Measurements from ENCODE around the gene CAV1. TPM values are rescaled to one million over a fixed set of nuclear protein-coding genes. Genes with fewer than 3 reads are reported as not detected.

CAV1 gene
- total RNA-seq, 1 donor from 2014 or later = 387 TPM

DNA sequence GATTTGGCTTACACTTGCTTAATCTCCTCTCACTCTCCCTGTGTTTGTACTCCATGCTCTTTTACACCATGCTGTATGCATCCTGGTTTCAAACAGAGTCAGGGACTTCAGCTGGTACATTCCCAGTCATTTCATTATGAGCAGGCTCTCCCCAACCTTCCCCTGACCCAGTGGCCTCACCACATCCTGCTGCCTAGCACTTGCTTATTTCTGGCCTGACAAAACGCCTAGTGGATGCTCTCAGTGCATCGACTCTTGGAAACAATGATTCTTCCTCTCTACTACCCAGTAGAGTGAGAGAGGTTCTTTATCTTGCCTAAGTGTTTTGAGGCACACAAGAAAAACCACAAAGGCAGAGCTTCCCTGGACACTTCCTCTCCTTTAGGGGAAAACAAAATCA, 63.4 kb downstream of the CAV1 start:
- intact Hi-C loops (cut with DNase I) = loop anchor here (2.0 to 5.0 kb wide), 4 partner anchors 61 to 407 kb away; no protein-coding TSS in a partner anchor
- no peak for ATAC-seq
- DNase-seq (ENCODE audit: missing footprints) = no peak

DNA sequence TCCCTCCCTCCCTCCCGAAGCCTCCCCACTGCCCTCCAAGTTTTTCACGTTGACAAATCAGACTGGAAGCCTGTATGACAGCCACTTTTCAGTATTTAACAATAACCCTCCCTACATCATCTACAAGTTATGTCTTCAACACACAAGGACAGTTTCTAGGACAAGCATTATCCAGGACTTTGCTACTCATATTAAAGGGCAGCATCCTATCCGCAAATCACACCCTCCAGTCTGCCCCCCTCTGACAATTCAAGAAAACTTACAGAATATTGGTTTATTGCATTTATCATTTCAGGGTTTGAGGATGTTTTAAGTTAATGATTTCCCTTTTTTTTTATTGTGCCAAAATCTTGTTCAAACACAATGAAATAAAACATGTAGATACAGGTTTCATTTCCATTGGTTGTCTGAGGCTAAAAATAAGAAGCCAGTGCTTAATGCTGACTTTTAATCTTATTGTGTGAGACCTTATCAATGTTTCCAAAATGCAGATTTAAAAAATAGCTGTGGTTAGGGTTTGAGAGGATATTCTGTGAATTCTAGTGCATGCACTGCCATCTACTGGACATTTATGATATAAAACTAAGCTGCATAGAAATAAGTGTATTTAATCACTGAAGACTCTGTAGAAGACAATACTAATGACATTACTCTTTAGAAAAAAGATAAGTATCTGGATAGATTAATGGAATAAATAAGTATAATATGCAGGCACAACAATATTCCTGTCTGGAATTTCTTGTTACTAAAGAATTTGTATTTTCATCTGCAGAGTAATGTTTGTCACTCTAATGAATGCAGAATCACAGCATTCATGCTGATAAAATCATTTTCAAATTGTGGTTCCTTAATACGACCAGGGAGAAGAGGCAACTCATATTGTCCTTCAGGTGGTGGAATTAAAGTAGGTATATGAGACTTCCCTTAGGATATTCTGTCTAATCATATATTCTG, 64.1 kb downstream of the CAV1 start:
- DNase-seq (ENCODE audit: missing footprints) = no peak
- intact Hi-C loops (cut with DNase I) = loop anchor here (1.0 to 5.0 kb wide), 5 partner anchors 62 to 408 kb away; no protein-coding TSS in a partner anchor

DNA sequence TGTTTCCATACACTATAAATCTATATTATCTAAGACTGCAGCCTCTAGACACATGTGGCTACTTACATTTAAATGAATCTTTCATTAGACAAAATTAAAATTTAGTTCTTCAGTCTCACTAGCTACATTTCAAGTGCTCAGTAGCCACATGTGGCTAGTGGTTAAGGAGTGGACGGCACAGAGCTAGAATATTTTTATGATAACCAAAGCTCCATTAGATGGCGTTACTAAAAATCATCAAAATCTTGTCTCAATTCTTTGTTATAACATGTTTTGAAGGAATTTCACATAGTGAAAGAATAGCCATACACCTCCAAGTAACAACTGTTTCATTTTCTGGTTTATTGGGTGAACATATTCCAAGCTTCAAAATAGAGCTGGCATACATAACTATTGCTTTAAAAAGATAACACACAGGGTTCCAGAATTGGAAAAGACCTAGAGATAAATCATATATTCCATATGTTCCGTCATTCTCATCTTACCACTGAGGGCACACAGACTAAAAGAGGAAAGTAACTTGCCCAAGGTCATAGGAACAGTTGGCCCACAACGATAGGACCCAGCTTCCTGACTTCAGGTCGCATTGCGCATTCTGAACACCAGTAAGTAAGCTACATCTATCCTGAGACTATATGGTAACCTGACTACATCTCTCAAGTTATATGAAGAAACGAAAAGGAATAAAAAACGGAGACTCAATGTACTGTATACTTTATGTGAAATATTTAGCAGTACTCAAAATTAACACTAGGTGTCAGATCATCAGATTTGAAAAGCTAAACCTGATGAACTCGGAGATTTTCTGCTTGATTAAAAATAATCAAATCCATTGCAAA, 66.6 kb downstream of the CAV1 start:
- DNase-seq (ENCODE audit: missing footprints) (no peak), ATAC-seq (no peak)
- intact Hi-C loops (cut with DNase I) = loop anchor here (1.0 to 10.0 kb wide), 3 partner anchors 79 to 533 kb away; no protein-coding TSS in a partner anchor

More for the DNA sequence above, 64.1 kb downstream of the CAV1 start:
- ATAC-seq = no peak

DNA sequence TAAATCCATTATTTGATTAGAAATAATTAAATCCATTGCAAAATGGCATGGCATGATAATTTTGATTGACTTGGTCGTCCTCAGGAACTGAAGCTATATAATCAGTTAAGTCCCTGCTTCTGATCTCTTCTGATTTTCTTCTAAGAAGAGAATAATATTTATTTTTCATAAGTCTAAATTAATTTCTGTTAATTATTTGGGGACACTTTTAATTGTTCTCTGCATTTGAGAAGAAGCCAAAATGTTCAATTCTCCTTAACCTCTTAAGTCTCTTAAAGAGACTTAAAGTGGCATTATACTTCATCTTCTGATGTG, 67.2 kb downstream of the CAV1 start:
- ATAC-seq (no peak), DNase-seq (ENCODE audit: missing footprints) (no peak)
- intact Hi-C loops (cut with DNase I) = loop anchor here (1.0 to 10.0 kb wide), 3 partner anchors 79 to 533 kb away; no protein-coding TSS in a partner anchor

DNA sequence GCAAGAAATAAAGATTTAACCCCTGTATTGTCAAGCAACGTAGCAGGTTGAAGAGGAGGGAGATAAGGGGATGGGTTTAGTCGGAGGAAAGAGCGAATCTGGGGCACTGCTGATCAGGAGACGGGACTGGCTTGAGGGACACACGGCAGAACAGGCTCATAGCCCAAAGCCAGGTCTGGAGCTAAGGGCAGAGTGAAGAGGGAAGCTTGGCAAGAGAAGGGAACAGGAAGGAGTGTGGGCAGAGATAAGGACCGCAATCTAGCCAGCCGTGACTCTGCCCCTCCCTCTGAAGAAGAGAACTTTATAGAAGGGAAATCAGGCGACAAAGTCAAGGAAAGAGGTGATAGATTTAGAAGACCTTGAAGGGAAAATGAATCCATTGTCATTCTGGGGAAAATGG, 67.6 kb downstream of the CAV1 start:
- intact Hi-C loops (cut with DNase I) = loop anchor here (1.0 to 10.0 kb wide), 3 partner anchors 78 to 532 kb away; no protein-coding TSS in a partner anchor
- DNase-seq (ENCODE audit: missing footprints) (no peak), ATAC-seq (peak; percentile 82)

DNA sequence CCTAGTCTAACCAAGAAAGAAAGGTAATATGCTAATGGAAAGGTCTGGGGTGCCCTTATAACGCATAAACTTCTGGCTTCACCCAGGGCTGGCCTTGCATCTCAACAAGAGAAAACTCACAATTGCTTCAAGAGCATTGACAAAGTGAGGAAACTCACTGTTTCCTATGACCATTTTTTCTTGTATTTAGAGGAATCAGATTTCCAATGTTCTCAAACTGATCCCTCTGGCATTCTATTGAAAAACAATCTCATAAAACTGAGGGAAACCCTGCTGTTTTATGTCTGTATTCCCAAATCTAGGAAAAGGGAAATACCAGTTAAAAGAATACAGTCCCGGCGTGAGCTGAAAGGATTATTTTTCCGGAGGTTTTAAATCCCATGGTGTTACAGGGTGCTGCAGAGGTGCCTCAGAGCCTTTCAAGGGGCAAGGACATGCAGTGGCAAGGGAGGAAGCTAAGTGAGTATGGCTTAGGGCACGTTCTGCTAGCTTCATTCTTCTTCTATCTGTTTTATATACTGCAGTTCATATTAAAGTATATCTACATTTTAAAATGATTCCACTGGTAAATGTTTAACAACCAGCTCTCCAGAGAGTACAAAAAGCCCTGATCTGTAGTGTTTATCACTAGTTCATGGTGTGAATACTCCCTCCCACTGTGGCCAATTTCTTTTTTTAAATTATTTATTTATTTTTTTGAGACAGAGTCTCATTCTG, 68.7 kb downstream of the CAV1 start:
- ATAC-seq = no peak
- DNase-seq (ENCODE audit: missing footprints) = no peak
- intact Hi-C loops (cut with DNase I) = loop anchor here (2.0 to 10.0 kb wide), 2 partner anchors 77 to 531 kb away; no protein-coding TSS in a partner anchor

DNA sequence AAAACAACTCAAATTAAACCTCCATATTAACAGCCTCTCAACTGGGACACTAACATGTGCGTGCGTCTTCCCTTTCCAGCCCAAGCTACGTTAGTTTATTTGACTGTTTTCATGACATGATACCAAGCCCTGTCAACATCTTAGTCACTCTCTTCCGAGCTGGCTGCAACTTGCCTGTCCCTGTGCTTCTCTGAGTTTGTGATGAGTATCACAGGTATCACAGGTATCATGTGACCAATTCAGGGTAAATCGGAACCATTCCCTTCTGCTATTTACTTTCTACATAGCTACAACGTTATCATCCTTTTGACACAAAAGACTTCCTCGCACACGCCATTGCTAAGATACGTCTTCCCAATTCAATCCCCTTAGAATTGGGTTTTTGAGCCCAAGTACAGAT, 70.2 kb downstream of the CAV1 start:
- ATAC-seq (no peak), DNase-seq (ENCODE audit: missing footprints) (no peak)
- intact Hi-C loops (cut with DNase I) = loop anchor here (10.0 kb wide), 1 partner anchor 530 kb away; no protein-coding TSS in a partner anchor

DNA sequence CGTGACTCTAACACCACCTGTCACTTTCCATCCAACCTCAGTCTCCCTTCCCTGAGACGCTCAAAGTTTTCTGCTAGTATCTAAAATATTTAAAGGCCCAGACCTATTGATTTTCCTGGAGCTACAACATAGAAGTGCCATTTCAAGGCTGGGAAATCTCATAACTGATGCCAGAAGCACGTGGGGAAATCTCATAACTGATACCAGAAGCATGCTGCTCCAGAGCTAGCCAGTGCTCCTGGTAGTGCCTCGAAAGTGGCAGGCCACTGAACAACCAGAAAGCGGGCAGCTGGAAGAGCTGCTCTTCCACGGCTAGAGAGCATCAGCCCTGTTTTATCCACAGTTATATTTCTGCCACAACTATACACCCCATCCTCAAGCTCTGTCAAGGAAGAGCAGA, 72.5 kb downstream of the CAV1 start:
- ATAC-seq = no peak
- DNase-seq (ENCODE audit: missing footprints) = no peak
- intact Hi-C loops (cut with DNase I) = loop anchor here (10.0 kb wide), 1 partner anchor 527 kb away; no protein-coding TSS in a partner anchor

DNA sequence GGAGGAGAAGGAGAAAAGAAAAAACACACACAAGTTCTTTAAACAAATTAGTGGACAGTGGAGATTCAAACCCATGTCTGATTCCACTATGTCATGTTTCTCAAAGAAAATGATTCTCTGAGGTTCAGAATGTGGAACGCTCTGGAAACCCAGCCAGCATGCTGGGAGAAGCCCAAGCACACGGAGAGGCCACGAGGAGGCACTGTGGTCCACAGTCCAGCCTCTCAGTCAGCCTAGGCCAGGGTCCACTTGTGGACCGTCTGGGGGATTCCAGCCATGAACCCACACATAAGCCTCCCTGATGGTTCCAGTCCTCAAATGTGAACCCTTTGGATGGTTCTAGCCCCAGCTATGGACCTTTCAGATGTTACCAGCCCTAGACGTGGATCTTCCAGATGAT, 73.4 kb downstream of the CAV1 start:
- intact Hi-C loops (cut with DNase I) = loop anchor here (10.0 kb wide), 1 partner anchor 527 kb away; no protein-coding TSS in a partner anchor
- DNase-seq (ENCODE audit: missing footprints) (no peak), ATAC-seq (no peak)

DNA sequence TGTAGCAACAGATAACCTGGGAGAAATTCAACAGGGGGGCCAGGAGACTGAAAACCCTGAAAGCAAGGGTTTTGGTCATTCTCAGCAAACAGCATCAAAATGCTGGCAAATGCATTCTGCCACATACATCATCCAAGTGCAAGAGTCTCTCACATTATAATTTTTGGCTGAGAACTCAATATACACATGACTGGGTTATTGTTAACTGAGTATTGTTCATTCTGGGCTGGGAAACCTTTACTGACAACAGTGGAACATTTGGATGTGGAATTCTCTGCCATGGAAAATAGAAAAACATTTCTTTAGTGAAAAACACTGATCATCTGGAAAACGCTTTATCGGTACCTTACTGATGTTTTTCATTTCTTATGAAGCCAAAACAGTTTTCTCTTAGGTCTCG, 74.0 kb downstream of the CAV1 start:
- DNase-seq (ENCODE audit: missing footprints) = no peak
- ATAC-seq = no peak
- intact Hi-C loops (cut with DNase I) = loop anchor here (10.0 kb wide), 1 partner anchor 526 kb away; no protein-coding TSS in a partner anchor

DNA sequence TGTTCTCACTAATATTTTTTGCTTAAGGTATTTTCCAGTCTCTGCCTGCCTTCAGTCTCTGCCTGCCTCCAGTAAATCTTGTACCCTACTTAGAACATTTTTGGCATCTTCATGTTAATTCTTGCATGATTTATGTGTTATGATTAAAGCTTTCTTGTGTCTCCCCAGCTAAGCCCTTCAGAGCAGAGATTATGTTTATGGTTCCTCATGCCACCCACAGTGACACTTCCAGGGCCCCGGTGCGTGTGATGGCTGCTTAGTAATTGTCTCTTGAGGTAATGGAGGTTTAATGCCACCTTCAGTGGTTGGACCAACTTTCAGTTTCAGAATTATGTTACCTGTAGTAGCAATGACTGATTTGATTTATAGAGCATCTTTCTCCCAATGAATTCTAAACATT, 76.6 kb downstream of the CAV1 start:
- intact Hi-C loops (cut with DNase I) = no loop called here
- ATAC-seq (no peak), DNase-seq (ENCODE audit: missing footprints) (no peak)

DNA sequence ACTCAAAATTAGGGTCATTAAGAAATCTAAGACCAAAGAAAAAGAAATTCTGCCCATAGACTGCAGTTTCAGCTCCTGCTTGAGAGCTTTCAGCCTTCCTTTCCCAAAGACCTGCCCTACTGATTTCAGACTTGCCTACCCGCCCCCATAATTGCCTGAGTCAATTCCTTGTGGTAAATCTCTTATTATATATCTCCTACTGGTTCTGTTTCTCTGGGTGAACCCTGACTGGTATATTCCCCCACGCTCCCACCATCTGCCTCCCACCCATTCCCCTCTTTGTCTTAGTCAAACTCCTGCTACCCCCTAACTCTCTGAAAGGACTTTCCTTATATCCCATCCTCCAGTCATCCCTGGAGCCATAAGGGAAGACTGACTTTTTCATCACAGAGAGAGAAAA, 82.5 kb downstream of the CAV1 start:
- intact Hi-C loops (cut with DNase I) = no loop called here
- no peak for ATAC-seq
- no peak for DNase-seq (ENCODE audit: missing footprints)

DNA sequence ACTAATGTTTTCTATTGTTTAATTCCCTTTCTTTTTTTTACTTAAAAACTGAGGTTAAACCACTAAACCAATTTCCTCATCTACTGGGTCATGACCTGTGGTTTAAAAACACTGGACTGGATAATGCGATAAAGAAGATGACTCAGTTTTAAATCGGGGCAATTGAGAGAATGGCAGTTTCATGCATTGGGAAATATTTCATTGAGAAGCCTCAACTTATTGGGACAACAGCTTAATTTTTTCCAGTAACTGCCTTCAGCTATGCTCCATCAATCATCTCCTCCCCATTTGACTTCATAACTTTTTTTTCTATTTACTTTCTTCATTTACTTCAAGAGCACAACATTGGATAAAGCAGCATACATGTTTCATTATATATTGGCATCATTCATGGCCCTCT, 85.4 kb downstream of the CAV1 start:
- no peak for ATAC-seq
- DNase-seq (ENCODE audit: missing footprints) = no peak
- intact Hi-C loops (cut with DNase I) = no loop called here

DNA sequence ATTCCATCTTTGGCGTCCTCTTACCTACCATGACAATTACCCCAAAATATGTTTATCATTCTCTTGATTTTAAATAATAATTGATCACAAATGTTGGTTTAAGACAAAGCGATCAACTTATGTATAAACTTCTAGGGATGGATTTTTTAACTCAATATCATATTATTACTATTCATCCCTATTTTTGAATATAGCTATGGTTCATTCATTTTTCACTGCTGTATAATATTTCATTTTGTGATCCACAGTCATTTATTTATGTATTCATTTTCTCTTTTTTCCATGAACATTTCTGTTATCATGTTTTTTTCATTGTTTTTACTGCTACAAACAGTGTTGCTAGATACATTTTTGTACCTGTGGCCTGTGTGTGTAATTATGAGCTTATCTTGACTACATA, 85.9 kb downstream of the CAV1 start:
- no peak for ATAC-seq
- DNase-seq (ENCODE audit: missing footprints) = no peak
- intact Hi-C loops (cut with DNase I) = no loop called here

Other genes starting within 250 kb of the CAV1 start
- gene CAV2, start 25.3 kb upstream of the CAV1 start, total RNA-seq = 239 TPM
- gene MET, start 147.2 kb downstream of the CAV1 start, total RNA-seq = 15.9 TPM

All from Right ventricle myocardium inferior (tissue), 1 donor.